A172 (cell line): ENCODE data around the gene NELFB. TPM values are rescaled to one million over a fixed set of nuclear protein-coding genes. Genes with fewer than 3 reads are reported as not detected.
"Not testable (repeated sequence)": the region's sequence is repeated elsewhere in the genome, so short reads cannot be mapped to it uniquely, and the experiment has no call there.

Experiments
- DNase-seq: peaks from one replicate; pipeline ENCODE4 v3.0.0-alpha.2; 2015; ENCODE audit warnings: low spot score
- total RNA-seq: library from RNA; depleted of rRNA; stranded (reverse); fragments of >200 nt; shearing (Covaris generic); gene quantifications from 2 replicates; pipeline ENCODE4 v1.2.3, GENCODE V29; 2014

Gene NELFB
- total RNA-seq, 1 experiment from 2014 or later = 104 TPM

- no peak for DNase-seq
These were observed 20.2 kb upstream of the NELFB start for GRCh38 chr9:137234758-137235423.

GRCh38 chr9:137235424-137236237, 19.5 kb upstream of the NELFB start:
- no peak for DNase-seq

- peak; percentile 76 for DNase-seq
These were observed 18.7 kb upstream of the NELFB start for GRCh38 chr9:137236238-137236935.

- DNase-seq = no peak
These were observed 18.1 kb upstream of the NELFB start for GRCh38 chr9:137236936-137237421.

- no peak for DNase-seq
These were observed 17.1 kb upstream of the NELFB start for GRCh38 chr9:137237759-137238726.

- DNase-seq = not testable (repeated sequence)
These were observed 15.5 kb upstream of the NELFB start for GRCh38 chr9:137239541-137240200.

- peak; percentile 71 for DNase-seq
These were observed 14.7 kb upstream of the NELFB start for GRCh38 chr9:137240318-137240840.

- peak; percentile 100 for DNase-seq
These were observed 14.2 kb upstream of the NELFB start, which contains the start of gene TUBB4B for GRCh38 chr9:137240841-137241489. Gene TUBB4B (plus strand): TSS chr9:137241287. CDS start chr9:137241361, 74 bp downstream.

GRCh38 chr9:137241490-137242268, 13.4 kb upstream of the NELFB start:
- no peak for DNase-seq

GRCh38 chr9:137242269-137243203, 12.6 kb upstream of the NELFB start:
- no peak for DNase-seq

GRCh38 chr9:137243266-137243625, 11.9 kb upstream of the NELFB start:
- DNase-seq = not testable (repeated sequence)

GRCh38 chr9:137243626-137244485, 11.3 kb upstream of the NELFB start:
- DNase-seq = no peak

GRCh38 chr9:137244486-137245449, 10.4 kb upstream of the NELFB start:
- no peak for DNase-seq

GRCh38 chr9:137245450-137246421, 9.4 kb upstream of the NELFB start:
- no peak for DNase-seq
